ENCODE data around the gene PRDM7.
"Not testable (repeated sequence)": the region's sequence is repeated elsewhere in the genome, so short reads cannot be mapped to it uniquely, and the experiment has no call there.

Gene PRDM7

GRCh38 chr16:90077757-90078578 is 837 bp upstream of the PRDM7 start:
- Histone ChIP-seq H3K4me3 (ENCODE audit: low read length in 2 of 2) (peak overlapping the region; percentile 58 to 70), H3K36me3 (ENCODE audit: control insufficient read depth in 2 of 2, insufficient read depth in 2 of 2, low read length in 2 of 2) (no peaks in the 10 kb centered on the region), H3K9me3 (ENCODE audit: control insufficient read depth in 2 of 2, low read length in 2 of 2) (no peaks in the 10 kb centered on the region), H3K27me3 (ENCODE audit: control insufficient read depth in 2 of 2, insufficient read depth in 2 of 2, low read length in 2 of 2) (no peaks in the 10 kb centered on the region), H3K9ac (ENCODE audit: low read depth in 1 of 2, low read length in 2 of 2) (peak overlapping the region; percentile 49 to 69), H3K27ac (ENCODE audit: low read depth in 2 of 2, low read length in 2 of 2) (peak overlapping the region; percentile 65 to 79), H3K4me1 (ENCODE audit: control insufficient read depth in 2 of 2, insufficient read depth in 2 of 2, low read length in 2 of 2) (peaks cover 8 to 13% of the 10 kb centered on the region in 2 donors)

DNA sequence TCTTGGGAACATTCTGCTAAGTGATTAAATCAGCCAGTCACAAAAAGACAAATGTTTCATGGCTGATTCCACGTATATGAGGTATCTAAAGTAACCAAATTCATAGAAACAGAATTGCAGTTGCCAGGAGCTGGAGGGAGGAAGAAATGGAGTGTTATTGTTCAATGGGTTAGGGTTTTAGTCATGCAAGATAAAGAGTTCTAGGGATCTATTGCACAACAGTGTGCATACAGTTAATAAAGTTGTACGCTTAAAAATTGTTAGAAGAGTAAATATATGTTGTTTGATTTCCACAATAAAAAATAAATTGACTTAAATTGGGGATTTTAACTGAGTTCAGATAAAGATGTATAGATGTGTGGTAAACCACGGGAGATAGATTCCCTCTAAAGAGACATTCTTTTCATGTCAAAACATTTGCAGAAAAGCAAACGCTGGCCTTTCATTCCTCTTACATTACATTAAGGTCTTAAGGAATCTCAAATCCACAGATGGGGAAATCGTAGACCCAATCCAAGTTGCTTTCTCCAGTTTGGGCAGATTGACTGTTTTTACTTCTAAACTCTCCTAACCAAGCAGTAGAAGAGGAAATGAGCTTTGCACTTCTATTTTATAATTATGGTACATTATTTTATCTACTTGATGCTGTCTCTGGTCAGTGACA is 4.6 kb downstream of the PRDM7 start:
- Histone ChIP-seq H3K9me3 (ENCODE audit: control insufficient read depth in 2 of 2, low read length in 2 of 2) (no peaks in the 10 kb centered on the region), H3K4me3 (ENCODE audit: low read length in 2 of 2) (no peak overlapping the region), H3K36me3 (ENCODE audit: control insufficient read depth in 2 of 2, insufficient read depth in 2 of 2, low read length in 2 of 2) (no peaks in the 10 kb centered on the region), H3K27ac (ENCODE audit: low read depth in 2 of 2, low read length in 2 of 2) (no peak overlapping the region), H3K9ac (ENCODE audit: low read depth in 1 of 2, low read length in 2 of 2) (no peak overlapping the region), H3K27me3 (ENCODE audit: control insufficient read depth in 2 of 2, insufficient read depth in 2 of 2, low read length in 2 of 2) (no peaks in the 10 kb centered on the region), H3K4me1 (ENCODE audit: control insufficient read depth in 2 of 2, insufficient read depth in 2 of 2, low read length in 2 of 2) (peaks cover 0 to 4% of the 10 kb centered on the region in 2 donors)

DNA sequence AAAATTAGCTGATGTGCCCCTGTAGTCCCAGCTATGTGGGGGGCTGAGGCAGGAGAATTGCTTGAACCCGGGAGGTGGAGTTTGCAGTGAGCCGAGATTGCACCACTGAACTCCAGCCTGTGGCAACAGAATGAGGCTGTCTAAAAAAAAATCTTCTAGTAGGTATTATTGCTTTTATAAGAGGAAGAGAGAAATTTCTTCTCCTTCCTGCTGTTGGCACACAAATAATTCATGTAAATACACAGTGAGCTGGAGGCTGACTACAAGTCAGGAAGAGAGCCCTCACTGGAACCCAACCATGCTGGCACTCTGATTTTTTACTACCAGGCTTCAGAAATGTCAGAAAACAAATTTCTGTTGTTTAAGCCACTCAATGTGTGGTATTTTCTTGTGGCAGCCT is 6.7 kb downstream of the PRDM7 start:
- Histone ChIP-seq H3K36me3 (ENCODE audit: control insufficient read depth in 2 of 2, insufficient read depth in 2 of 2, low read length in 2 of 2) (no peaks in the 10 kb centered on the region), H3K4me1 (ENCODE audit: control insufficient read depth in 2 of 2, insufficient read depth in 2 of 2, low read length in 2 of 2) (no peaks in the 10 kb centered on the region), H3K27me3 (ENCODE audit: control insufficient read depth in 2 of 2, insufficient read depth in 2 of 2, low read length in 2 of 2) (no peaks in the 10 kb centered on the region), H3K9ac (ENCODE audit: low read depth in 1 of 2, low read length in 2 of 2) (no peak overlapping the region), H3K27ac (ENCODE audit: low read depth in 2 of 2, low read length in 2 of 2) (no peak overlapping the region), H3K4me3 (ENCODE audit: low read length in 2 of 2) (no peak overlapping the region), H3K9me3 (ENCODE audit: control insufficient read depth in 2 of 2, low read length in 2 of 2) (no peaks in the 10 kb centered on the region)

DNA sequence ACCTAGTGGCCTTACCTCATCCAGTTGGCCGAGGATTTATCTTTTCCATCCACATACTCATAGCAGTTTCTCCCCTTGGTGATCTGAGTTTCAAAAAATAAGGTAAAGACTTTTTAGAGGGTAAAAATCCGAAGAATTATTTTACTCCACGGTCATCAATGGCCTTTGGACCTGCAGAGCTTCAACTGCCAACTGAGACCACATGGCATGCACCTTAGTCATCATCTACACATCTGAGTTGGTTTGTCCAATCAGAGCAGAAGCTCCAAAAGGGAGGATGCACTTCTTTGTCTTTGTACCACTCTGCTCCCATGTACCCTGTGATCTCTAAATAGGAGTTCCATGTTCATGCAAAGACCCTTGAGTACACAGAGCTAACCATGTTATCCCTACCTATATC is 15.7 kb downstream of the PRDM7 start:
- Histone ChIP-seq H3K4me3 (ENCODE audit: low read length in 2 of 2) (no peak overlapping the region), H3K36me3 (ENCODE audit: control insufficient read depth in 2 of 2, insufficient read depth in 2 of 2, low read length in 2 of 2) (no peaks in the 10 kb centered on the region), H3K9me3 (ENCODE audit: control insufficient read depth in 2 of 2, low read length in 2 of 2) (no peaks in the 10 kb centered on the region), H3K27ac (ENCODE audit: low read depth in 2 of 2, low read length in 2 of 2) (no peak overlapping the region), H3K4me1 (ENCODE audit: control insufficient read depth in 2 of 2, insufficient read depth in 2 of 2, low read length in 2 of 2) (no peaks in the 10 kb centered on the region), H3K27me3 (ENCODE audit: control insufficient read depth in 2 of 2, insufficient read depth in 2 of 2, low read length in 2 of 2) (peaks cover 0 to 3% of the 10 kb centered on the region in 2 donors), H3K9ac (ENCODE audit: low read depth in 1 of 2, low read length in 2 of 2) (no peak overlapping the region)

- H3K4me3 ChIP-seq (ENCODE audit: low read length in 2 of 2) = no peak overlapping the region
- H3K4me1 ChIP-seq (ENCODE audit: control insufficient read depth in 2 of 2, insufficient read depth in 2 of 2, low read length in 2 of 2) = no peaks in the 10 kb centered on the region
- H3K9me3 ChIP-seq (ENCODE audit: control insufficient read depth in 2 of 2, low read length in 2 of 2) = peaks cover 6% of the 10 kb centered on the region in 2 donors
- H3K27ac ChIP-seq (ENCODE audit: low read depth in 2 of 2, low read length in 2 of 2) = no peak overlapping the region
- no peak overlapping the region for H3K9ac ChIP-seq (ENCODE audit: low read depth in 1 of 2, low read length in 2 of 2)
- no peaks in the 10 kb centered on the region for H3K36me3 ChIP-seq (ENCODE audit: control insufficient read depth in 2 of 2, insufficient read depth in 2 of 2, low read length in 2 of 2)
- H3K27me3 ChIP-seq (ENCODE audit: control insufficient read depth in 2 of 2, insufficient read depth in 2 of 2, low read length in 2 of 2) = peaks cover 0 to 3% of the 10 kb centered on the region in 2 donors
These were observed 19.4 kb downstream of the PRDM7 start for GRCh38 chr16:90057738-90058173.

DNA sequence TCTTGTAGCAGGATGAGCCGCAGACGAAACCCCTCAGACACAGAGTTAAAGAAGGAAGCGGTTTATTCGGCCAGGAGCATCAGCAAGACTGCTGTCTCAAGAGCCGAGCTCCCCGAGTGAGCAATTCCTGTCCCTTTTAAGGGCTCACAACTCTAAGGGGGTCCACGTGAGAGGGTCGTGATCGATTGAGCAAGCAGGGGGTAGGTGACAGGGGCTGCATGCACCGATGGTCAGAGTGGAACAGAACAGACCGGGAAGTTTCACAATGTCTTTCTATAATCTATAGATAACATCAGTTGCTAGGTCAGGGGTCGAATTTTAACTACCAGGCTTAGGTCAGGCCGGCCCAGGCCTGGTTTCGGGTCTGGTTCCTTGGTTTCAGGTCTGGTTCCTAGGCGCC is 20.6 kb downstream of the PRDM7 start:
- not testable (repeated sequence) for H3K27ac ChIP-seq (ENCODE audit: low read depth in 2 of 2, low read length in 2 of 2); H3K4me1 ChIP-seq (ENCODE audit: control insufficient read depth in 2 of 2, insufficient read depth in 2 of 2, low read length in 2 of 2); H3K4me3 ChIP-seq (ENCODE audit: low read length in 2 of 2); H3K9me3 ChIP-seq (ENCODE audit: control insufficient read depth in 2 of 2, low read length in 2 of 2); H3K36me3 ChIP-seq (ENCODE audit: control insufficient read depth in 2 of 2, insufficient read depth in 2 of 2, low read length in 2 of 2); H3K27me3 ChIP-seq (ENCODE audit: control insufficient read depth in 2 of 2, insufficient read depth in 2 of 2, low read length in 2 of 2); H3K9ac ChIP-seq (ENCODE audit: low read depth in 1 of 2, low read length in 2 of 2)

- Histone ChIP-seq H3K9me3 (ENCODE audit: control insufficient read depth in 2 of 2, low read length in 2 of 2) (peaks cover 6% of the 10 kb centered on the region in 2 donors), H3K27ac (ENCODE audit: low read depth in 2 of 2, low read length in 2 of 2) (no peak overlapping the region)
These were observed 21.8 kb downstream of the PRDM7 start for GRCh38 chr16:90055371-90055770.

DNA sequence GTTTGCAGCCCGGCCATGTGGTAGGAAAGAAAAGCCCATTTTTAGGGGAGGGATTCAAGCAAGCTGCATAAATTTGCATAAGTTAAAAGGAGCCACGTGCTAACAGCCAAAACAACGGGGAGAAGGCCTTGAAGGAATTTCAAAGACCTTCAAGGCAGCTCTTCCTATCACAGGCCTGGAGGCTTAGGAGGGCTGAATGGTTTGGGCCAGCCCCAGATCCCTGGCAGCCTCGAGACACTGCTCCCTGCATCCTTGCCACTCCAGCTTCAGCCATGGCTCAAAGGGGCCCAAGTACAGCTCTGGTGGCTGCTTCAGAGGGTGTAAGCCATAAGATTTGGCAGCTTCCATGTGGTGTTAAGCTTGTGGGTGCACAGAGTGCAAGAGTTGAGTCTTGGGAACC is 22.6 kb downstream of the PRDM7 start:
- Histone ChIP-seq H3K4me3 (ENCODE audit: low read length in 2 of 2) (no peak overlapping the region), H3K36me3 (ENCODE audit: control insufficient read depth in 2 of 2, insufficient read depth in 2 of 2, low read length in 2 of 2) (no peaks in the 10 kb centered on the region)

More at GRCh38 chr16:90055371-90055770, 21.8 kb downstream of the PRDM7 start:
- no peaks in the 10 kb centered on the region for H3K4me1 ChIP-seq (ENCODE audit: control insufficient read depth in 2 of 2, insufficient read depth in 2 of 2, low read length in 2 of 2)
- peaks cover 0 to 3% of the 10 kb centered on the region in 2 donors for H3K27me3 ChIP-seq (ENCODE audit: control insufficient read depth in 2 of 2, insufficient read depth in 2 of 2, low read length in 2 of 2)
- no peak overlapping the region for H3K9ac ChIP-seq (ENCODE audit: low read depth in 1 of 2, low read length in 2 of 2)
- no peak overlapping the region for H3K4me3 ChIP-seq (ENCODE audit: low read length in 2 of 2)
- no peaks in the 10 kb centered on the region for H3K36me3 ChIP-seq (ENCODE audit: control insufficient read depth in 2 of 2, insufficient read depth in 2 of 2, low read length in 2 of 2)

DNA sequence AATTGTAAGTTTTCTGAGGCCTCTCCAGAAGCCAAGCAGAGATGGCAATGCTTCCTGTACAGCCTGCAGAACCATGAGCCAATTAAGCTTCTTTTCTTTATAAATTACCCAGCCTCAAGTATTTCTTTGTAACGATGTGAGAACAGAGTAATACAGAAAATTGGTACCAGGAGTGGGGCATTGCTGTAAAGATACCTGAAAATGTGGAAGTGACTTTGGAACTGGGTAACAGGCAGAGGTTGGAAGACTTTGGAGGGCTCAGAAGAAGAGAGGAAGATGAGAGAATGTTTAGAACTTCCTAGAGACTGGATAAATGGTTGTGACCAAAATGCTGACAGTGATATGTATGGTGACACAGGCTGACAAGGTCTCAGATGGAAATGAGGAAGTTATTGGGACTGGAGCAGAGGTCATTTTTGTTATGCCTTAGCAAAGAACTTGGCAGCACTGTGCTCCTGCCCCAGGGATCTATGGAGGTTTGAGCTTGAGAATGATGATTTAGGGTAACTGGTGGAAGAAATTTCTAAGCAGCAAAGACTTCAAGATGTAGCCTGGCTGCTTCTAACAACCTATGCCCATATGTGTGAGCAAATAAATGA is 23.1 kb downstream of the PRDM7 start:
- H3K9ac ChIP-seq (ENCODE audit: low read depth in 1 of 2, low read length in 2 of 2) = no peak overlapping the region

More for the DNA sequence above, 22.6 kb downstream of the PRDM7 start:
- Histone ChIP-seq H3K27ac (ENCODE audit: low read depth in 2 of 2, low read length in 2 of 2) (no peak overlapping the region), H3K9me3 (ENCODE audit: control insufficient read depth in 2 of 2, low read length in 2 of 2) (peaks cover 6% of the 10 kb centered on the region in 2 donors), H3K4me1 (ENCODE audit: control insufficient read depth in 2 of 2, insufficient read depth in 2 of 2, low read length in 2 of 2) (no peaks in the 10 kb centered on the region), H3K9ac (ENCODE audit: low read depth in 1 of 2, low read length in 2 of 2) (no peak overlapping the region), H3K27me3 (ENCODE audit: control insufficient read depth in 2 of 2, insufficient read depth in 2 of 2, low read length in 2 of 2) (peaks cover 0 to 3% of the 10 kb centered on the region in 2 donors)

GRCh38 chr16:90050969-90051368 is 26.2 kb downstream of the PRDM7 start:
- Histone ChIP-seq H3K27me3 (ENCODE audit: control insufficient read depth in 2 of 2, insufficient read depth in 2 of 2, low read length in 2 of 2) (peaks cover 3 to 6% of the 10 kb centered on the region in 2 donors), H3K4me3 (ENCODE audit: low read length in 2 of 2) (no peak overlapping the region), H3K36me3 (ENCODE audit: control insufficient read depth in 2 of 2, insufficient read depth in 2 of 2, low read length in 2 of 2) (no peaks in the 10 kb centered on the region), H3K9me3 (ENCODE audit: control insufficient read depth in 2 of 2, low read length in 2 of 2) (peaks cover 6% of the 10 kb centered on the region in 2 donors), H3K27ac (ENCODE audit: low read depth in 2 of 2, low read length in 2 of 2) (no peak overlapping the region), H3K9ac (ENCODE audit: low read depth in 1 of 2, low read length in 2 of 2) (no peak overlapping the region), H3K4me1 (ENCODE audit: control insufficient read depth in 2 of 2, insufficient read depth in 2 of 2, low read length in 2 of 2) (peaks cover 9 to 11% of the 10 kb centered on the region in 2 donors)

More for the DNA sequence above, 23.1 kb downstream of the PRDM7 start:
- no peak overlapping the region for H3K4me3 ChIP-seq (ENCODE audit: low read length in 2 of 2)
- H3K27me3 ChIP-seq (ENCODE audit: control insufficient read depth in 2 of 2, insufficient read depth in 2 of 2, low read length in 2 of 2) = peaks cover 0 to 3% of the 10 kb centered on the region in 2 donors
- no peak overlapping the region for H3K27ac ChIP-seq (ENCODE audit: low read depth in 2 of 2, low read length in 2 of 2)
- H3K4me1 ChIP-seq (ENCODE audit: control insufficient read depth in 2 of 2, insufficient read depth in 2 of 2, low read length in 2 of 2) = no peaks in the 10 kb centered on the region
- peaks cover 6% of the 10 kb centered on the region in 2 donors for H3K9me3 ChIP-seq (ENCODE audit: control insufficient read depth in 2 of 2, low read length in 2 of 2)
- no peaks in the 10 kb centered on the region for H3K36me3 ChIP-seq (ENCODE audit: control insufficient read depth in 2 of 2, insufficient read depth in 2 of 2, low read length in 2 of 2)
